Activated CD8-positive, alpha-beta memory T cell treated with anti-CD3 and anti-CD28 coated beads for 24 hours (primary cell): ENCODE measurements around the gene SCAMP1.
"Not testable (repeated sequence)": the region's sequence is repeated elsewhere in the genome, so short reads cannot be mapped to it uniquely, and the experiment has no call there.

Experiments used
- DNase-seq: peaks from one replicate; pipeline ENCODE4 v3.0.0-alpha.2; 2020

Gene SCAMP1

GRCh38 chr5:78362220-78362619 lies 1.8 kb downstream of the SCAMP1 start:
- no peak for DNase-seq

DNA sequence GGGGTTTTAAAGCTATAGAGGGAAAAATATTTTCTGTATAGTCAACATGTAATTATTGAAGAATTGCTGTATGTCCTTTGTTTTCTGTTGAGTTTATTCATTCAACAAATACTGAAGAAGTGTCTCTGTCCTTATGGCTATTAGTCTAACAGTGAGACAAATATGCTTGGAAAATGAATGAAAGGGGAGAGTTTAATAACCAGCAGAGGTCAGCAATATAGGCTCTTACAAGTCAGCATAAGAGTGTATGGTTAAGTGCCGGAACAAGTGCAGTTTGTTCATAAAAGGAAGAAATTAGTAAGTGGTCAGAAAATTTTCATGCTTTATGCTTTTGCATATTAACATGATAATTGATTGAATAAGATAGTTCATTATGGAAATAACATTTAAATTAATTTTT lies 3.6 kb downstream of the SCAMP1 start:
- DNase-seq: no peak

DNA sequence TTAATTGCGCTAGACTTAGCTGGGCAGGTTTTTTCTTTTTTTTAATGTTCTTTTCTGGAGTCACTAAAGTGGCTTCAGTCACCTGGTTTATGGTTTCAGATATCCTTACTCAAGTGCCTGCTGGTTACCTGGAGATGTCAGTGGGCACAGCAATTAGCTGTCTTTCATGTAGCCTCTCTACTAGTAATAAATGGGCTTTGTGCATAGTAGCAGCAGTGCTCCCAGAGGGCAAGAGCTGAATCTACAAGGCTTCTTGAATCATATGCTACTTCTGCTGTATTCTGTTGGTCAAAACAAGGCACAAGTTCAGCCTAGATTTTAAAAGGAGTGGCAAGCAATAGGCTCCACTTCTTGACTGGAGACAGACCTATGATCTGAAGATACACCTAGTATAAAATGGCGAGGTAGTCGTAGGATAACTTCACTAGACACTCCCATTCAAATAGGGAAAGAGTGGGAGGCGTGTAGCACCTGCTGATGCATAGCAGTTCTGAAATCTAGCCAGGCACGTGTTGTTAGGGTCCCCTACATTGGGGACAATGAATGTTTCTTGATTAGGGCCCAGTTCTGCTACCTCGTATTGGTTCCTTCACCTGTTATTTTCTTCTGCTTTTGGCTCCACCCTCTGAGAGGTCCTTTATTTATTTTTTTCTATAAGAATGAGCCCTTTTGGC lies 7.0 kb downstream of the SCAMP1 start:
- no peak for DNase-seq

DNA sequence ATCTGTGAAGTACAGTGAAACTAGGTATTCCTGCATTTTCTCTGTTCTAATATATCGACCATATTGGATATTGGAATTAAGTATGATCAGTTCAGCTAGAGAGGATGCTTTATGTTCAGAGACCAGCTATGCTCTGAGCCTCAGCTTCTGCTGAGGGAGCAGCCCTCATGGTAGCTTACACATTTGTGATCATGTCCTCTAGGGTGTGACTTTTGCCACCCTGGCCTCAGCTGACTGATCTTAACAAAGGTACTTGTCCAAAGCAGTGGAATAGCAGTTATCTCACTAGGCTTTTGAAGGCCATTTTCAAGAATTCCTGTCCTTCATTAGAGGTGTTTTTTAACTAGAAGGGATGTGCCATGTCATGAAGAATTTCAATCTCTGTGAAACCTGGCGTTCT lies 9.3 kb downstream of the SCAMP1 start:
- DNase-seq: no peak

- DNase-seq: no peak
Observed at GRCh38 chr5:78373231-78373630, 12.8 kb downstream of the SCAMP1 start.

- DNase-seq: no peak
Observed at GRCh38 chr5:78376315-78376714, 15.9 kb downstream of the SCAMP1 start.

- DNase-seq: no peak
Observed at GRCh38 chr5:78377056-78377717, 16.8 kb downstream of the SCAMP1 start.

DNA sequence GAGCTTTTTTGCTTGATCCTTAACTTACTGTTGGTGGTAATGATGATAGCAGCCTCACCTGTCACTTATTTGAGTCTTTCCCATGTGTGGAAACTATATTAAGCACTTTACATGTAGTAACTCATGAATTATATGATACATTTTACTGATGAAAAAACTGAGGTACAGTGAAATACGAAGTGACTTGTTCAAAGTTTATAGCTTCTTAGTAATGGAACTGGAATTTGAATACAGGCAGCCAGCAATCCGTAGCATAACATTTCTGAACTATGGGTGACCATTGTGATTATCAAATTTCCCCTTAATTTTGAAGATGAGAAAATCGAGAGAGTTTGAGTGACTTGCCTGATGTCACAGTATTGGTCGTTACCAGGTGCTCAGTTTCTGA lies 17.3 kb downstream of the SCAMP1 start:
- DNase-seq: no peak

DNA sequence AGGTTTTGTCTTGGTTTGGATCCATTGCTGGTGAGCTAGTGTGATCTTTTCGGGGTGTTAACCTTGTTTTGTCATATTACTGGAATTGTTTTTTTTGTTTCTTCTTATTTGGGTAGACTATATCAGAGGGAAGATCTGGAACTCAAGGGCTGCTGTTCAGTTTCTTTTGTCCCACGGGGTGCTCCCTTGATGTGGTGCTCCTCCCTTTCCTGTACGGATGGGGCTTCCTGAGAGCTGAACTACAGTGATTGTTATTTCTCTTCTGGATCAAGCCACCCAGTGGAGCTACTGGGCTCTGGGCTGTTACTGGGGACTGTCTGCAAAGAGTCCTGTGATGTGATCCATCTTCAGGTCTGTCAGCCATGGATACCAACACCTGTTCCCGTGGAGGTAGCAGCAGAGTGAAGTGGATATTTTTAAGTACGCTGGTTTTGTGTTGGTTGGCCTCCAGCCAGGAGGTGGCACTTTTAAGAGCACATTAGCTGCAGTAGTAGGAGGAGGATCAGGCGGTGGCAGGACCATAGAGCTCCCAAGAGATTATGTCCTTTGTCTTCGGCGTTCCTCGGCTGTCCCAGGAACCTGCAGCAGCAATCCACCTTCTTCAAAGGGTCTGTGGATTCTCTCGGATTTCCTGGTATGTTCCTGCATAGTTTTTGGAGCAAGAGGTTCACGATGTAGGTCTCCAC lies 27.2 kb downstream of the SCAMP1 start:
- DNase-seq: no peak

DNA sequence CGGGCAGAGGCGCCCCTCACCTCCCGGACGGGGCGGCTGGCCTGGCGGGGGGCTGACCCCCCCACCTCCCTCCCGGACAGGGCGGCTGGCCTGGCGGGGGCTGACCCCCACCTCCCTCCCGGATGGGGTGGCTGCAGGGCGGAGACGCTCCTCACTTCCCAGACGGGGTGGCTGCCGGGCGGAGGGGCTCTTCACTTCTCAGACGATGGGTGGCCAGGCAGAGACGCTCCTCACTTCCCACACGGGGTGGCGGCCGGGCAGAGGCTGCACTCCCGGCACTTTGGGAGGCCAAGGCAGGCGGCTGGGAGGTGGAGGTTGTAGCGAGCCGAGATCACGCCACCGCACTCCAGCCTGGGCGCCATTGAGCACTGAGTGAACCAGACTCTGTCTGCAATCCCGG lies 30.9 kb downstream of the SCAMP1 start:
- not testable (repeated sequence) for DNase-seq

- no peak for DNase-seq
Observed at GRCh38 chr5:78397831-78398230, 37.4 kb downstream of the SCAMP1 start.

- DNase-seq: no peak
Observed at GRCh38 chr5:78399116-78399515, 38.7 kb downstream of the SCAMP1 start.

GRCh38 chr5:78404682-78405293 lies 44.4 kb downstream of the SCAMP1 start:
- DNase-seq: no peak

- no peak for DNase-seq
Observed at GRCh38 chr5:78405829-78406750, 45.7 kb downstream of the SCAMP1 start.

DNA sequence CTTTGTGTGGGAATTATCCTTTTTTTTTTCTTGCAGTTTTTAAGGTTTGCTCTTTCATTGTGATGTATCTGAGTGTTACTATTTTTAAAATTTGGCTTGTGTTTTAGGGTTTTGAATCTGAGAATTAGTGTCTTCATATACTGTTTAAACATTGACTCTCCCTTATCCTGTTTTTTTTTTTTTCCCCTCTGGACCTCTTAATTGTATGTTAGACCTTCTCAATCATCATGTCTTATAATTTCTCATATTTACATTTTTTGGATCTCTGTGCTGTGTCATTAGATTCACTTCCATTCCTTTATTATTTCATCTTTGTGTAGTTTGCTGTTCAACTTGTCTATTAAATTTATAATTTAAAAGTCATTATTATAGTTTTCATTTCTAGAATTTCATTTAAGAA lies 47.0 kb downstream of the SCAMP1 start:
- DNase-seq: no peak

GRCh38 chr5:78411586-78411985 lies 51.2 kb downstream of the SCAMP1 start:
- DNase-seq: no peak

DNA sequence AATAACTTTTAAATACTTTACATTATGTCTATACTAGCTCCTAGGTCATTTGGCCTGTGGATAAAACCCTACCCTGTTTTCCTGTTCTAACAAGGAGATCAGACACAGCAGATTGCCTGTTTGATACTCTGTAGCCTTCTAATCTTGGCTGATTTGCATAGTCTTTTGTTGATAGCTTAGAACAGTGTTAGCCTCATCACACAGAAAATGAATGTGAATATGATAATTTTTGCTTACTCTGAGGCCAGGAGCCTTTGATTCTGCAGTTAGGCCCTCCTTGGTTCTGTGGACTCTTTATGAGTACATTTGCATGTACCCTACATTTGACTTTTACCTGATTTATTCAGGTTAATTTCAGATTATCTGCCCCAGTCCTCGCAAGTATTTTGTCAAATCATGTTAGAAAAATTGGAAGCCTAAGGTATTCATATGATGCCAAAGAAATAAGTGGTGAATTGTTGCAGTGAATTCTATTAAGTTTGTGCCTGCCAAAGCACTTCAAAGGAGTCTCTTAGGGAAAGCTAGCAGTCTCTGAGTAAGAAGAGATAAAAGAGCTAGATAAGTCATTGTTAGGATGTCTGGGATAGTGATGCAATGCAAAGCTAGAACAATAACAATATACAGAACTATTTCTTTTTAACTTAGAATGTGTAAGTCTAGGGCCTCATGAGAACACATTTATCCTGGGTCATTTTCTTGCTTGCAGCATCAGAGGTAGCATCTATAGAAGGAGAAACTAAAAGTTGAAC lies 56.4 kb downstream of the SCAMP1 start:
- no peak for DNase-seq

GRCh38 chr5:78419396-78419795 lies 59.0 kb downstream of the SCAMP1 start:
- no peak for DNase-seq

- no peak for DNase-seq
Observed at GRCh38 chr5:78420548-78420947, 60.1 kb downstream of the SCAMP1 start.

DNA sequence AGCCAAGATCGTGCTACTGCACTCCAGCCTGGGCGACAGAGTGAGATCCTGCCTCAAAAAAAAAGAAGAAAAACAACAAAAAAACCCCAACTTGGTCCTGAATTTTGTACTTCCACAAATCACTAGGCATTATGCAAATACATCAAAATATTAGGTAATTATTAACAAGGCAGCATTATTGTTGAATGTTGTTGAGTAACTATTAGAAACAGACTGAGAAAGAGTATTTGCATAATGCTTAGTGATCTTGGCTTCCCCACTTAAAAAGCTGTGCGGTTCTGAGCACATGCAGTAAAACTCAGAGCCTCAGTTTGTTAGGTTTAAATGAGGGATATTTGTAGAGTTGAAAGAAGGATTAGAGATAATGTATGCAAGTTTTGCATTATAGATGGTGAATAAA lies 64.2 kb downstream of the SCAMP1 start:
- DNase-seq: no peak

GRCh38 chr5:78429332-78429980 lies 69.0 kb downstream of the SCAMP1 start:
- no peak for DNase-seq
